Effector CD8-positive, alpha-beta T cell (primary cell): ENCODE measurements around the gene COL23A1.
"Not testable (repeated sequence)": the region's sequence is repeated elsewhere in the genome, so short reads cannot be mapped to it uniquely, and the experiment has no call there.

Experiments
- DNase-seq: peaks from one replicate; lab custom pipeline; 2025; lab: John Stamatoyannopoulos, UW

The COL23A1 gene

GRCh38 chr5:178207917-178208280 lies 382.3 kb downstream of the COL23A1 start:
- DNase-seq = no peak

GRCh38 chr5:178207183-178207916 lies 382.8 kb downstream of the COL23A1 start:
- DNase-seq = no peak

GRCh38 chr5:178206166-178207101 lies 383.8 kb downstream of the COL23A1 start:
- no peak for DNase-seq

- no peak for DNase-seq
Observed at GRCh38 chr5:178205749-178206047, 384.5 kb downstream of the COL23A1 start.

GRCh38 chr5:178204935-178205748 lies 385.1 kb downstream of the COL23A1 start:
- peak; percentile 64 for DNase-seq

- DNase-seq = peak; percentile 95
Observed at GRCh38 chr5:178204182-178204934, 385.8 kb downstream of the COL23A1 start, which contains the start of gene HNRNPAB. Gene HNRNPAB, plus strand, starts transcription at chr5:178204533. Its CDS starts 305 bp downstream, at chr5:178204838.

GRCh38 chr5:178203670-178204181 lies 386.5 kb downstream of the COL23A1 start:
- DNase-seq = no peak

GRCh38 chr5:178202541-178202940 lies 387.7 kb downstream of the COL23A1 start:
- DNase-seq = no peak

- DNase-seq = no peak
Observed at GRCh38 chr5:178201927-178202235, 388.3 kb downstream of the COL23A1 start.

- no peak for DNase-seq
Observed at GRCh38 chr5:178201221-178201926, 388.8 kb downstream of the COL23A1 start.

GRCh38 chr5:178199581-178200434 lies 390.4 kb downstream of the COL23A1 start:
- DNase-seq = no peak

- DNase-seq = no peak
Observed at GRCh38 chr5:178198706-178199105, 391.5 kb downstream of the COL23A1 start.

- not testable (repeated sequence) for DNase-seq
Observed at GRCh38 chr5:178198151-178198550, 392.0 kb downstream of the COL23A1 start.

GRCh38 chr5:178196986-178197385 lies 393.2 kb downstream of the COL23A1 start:
- no peak for DNase-seq

- DNase-seq = no peak
Observed at GRCh38 chr5:178196281-178196812, 393.8 kb downstream of the COL23A1 start.

GRCh38 chr5:178194026-178194425 lies 396.2 kb downstream of the COL23A1 start:
- no peak for DNase-seq

GRCh38 chr5:178193251-178193809 lies 396.9 kb downstream of the COL23A1 start:
- no peak for DNase-seq

GRCh38 chr5:178192787-178193186 lies 397.4 kb downstream of the COL23A1 start:
- no peak for DNase-seq

GRCh38 chr5:178192244-178192643 lies 397.9 kb downstream of the COL23A1 start:
- no peak for DNase-seq
